Thyroid gland (tissue), 4 donors: ENCODE data around the gene OR1E2.
"Not testable (repeated sequence)": the region's sequence is repeated elsewhere in the genome, so short reads cannot be mapped to it uniquely, and the experiment has no call there.

ENCODE experiments used
- CTCF ChIP-seq, 6 experiments: fragments of 200-600 bp in 3 of 6; fragments of 450-650 bp in 3 of 6; sonication (generic) in 3 of 6; IDR thresholded peaks; one replicate each; pipeline ENCODE4 v1.5.1; 2016 to 2019; ENCODE audit warnings: antibody characterized with exemption in 6 of 6, mild to moderate bottlenecking in 2 of 6, inconsistent platforms in 1 of 6, moderate library complexity in 1 of 6
- POLR2A ChIP-seq, 2 donors: fragments of 450-650 bp; IDR thresholded peaks; one replicate each; pipeline ENCODE4 v1.6.1; 2017; ENCODE audit warnings: antibody characterized with exemption in 2 of 2, mild to moderate bottlenecking in 2 of 2, moderate library complexity in 1 of 2

GRCh38 chr17:3466355-3466754 lies 32.7 kb upstream of the OR1E2 start:
- TF ChIP-seq CTCF, POLR2A (IDR thresholded peaks at IDR 0.05): not testable (repeated sequence)
